WTC11 (cell line): ENCODE results near the gene MAP4K4. TPM values are rescaled to one million over a fixed set of nuclear protein-coding genes. Genes with fewer than 3 reads are reported as not detected.

Source experiments
- ATAC-seq: fragments of 200-7000 bp; cut with Tn5 transposase; 2 replicates; pipeline ENCODE4 v1.10.0; 2021; ENCODE audit warnings: mild to moderate bottlenecking, moderate library complexity
- CTCF ChIA-PET: fragments of 300-600 bp; sonication (Branson Sonifier 250); formaldehyde crosslinking; loops from one replicate; lab custom pipeline; 2021; ENCODE audit warnings: antibody characterized with exemption; lab: Charles Lee
- POLR2A ChIA-PET: fragments of 350-600 bp; sonication (Branson Sonifier 250); formaldehyde crosslinking; loops from one replicate; lab custom pipeline; 2021; ENCODE audit warnings: antibody characterized with exemption; lab: Charles Lee
- DNase-seq: peaks from one replicate; pipeline ENCODE4 v3.0.0; 2021; ENCODE audit warnings: low spot score
- H3K27ac Mint-ChIP-seq: 2 replicates; pipeline ENCODE4 v1.8.0; 2021; ENCODE audit warnings: mixed read lengths
- H3K27me3 Mint-ChIP-seq: 2 replicates; pipeline ENCODE4 v1.8.0; 2021; ENCODE audit warnings: low read depth, mild to moderate bottlenecking, moderate library complexity, mixed read lengths
- H3K36me3 Mint-ChIP-seq: 2 replicates; pipeline ENCODE4 v1.8.0; 2021; ENCODE audit warnings: mixed read lengths
- H3K4me1 Mint-ChIP-seq: 2 replicates; pipeline ENCODE4 v1.8.0; 2022; ENCODE audit warnings: mixed read lengths
- H3K4me3 Mint-ChIP-seq: 2 replicates; pipeline ENCODE4 v1.8.0; 2021; ENCODE audit warnings: mild to moderate bottlenecking, moderate library complexity, mixed read lengths
- H3K9me3 Mint-ChIP-seq: 2 replicates; pipeline ENCODE4 v1.8.0; 2021; ENCODE audit warnings: mixed read lengths
- AFF4 ChIP-seq: sonication (generic); formaldehyde crosslinking; IDR thresholded peaks from 2 replicates; pipeline ENCODE4 v1.8.1; 2023; ENCODE audit warnings: mild to moderate bottlenecking, missing genetic modification reagents, borderline replicate concordance
- AR ChIP-seq: fragments of 250-450 bp; sonication (Bioruptor Pico); IDR thresholded peaks from 2 replicates; pipeline ENCODE4 v1.9.0; 2021; ENCODE audit warnings: mild to moderate bottlenecking
- ARID4B ChIP-seq: sonication (generic); formaldehyde crosslinking; IDR thresholded peaks from 2 replicates; pipeline ENCODE4 v1.8.0; 2023; ENCODE audit warnings: missing genetic modification reagents, mild to moderate bottlenecking, borderline replicate concordance
- ATF2 ChIP-seq: sonication (generic); formaldehyde crosslinking; IDR thresholded peaks from 2 replicates; pipeline ENCODE4 v1.8.1; 2022; ENCODE audit warnings: low read depth, missing genetic modification reagents, borderline replicate concordance
- CTCF ChIP-seq: fragments of 200-600 bp; IDR thresholded peaks from 2 replicates; pipeline ENCODE4 v1.8.0; 2022; ENCODE audit warnings: antibody characterized with exemption
- ERG ChIP-seq: fragments of 250-450 bp; sonication (Bioruptor Pico); IDR thresholded peaks from 2 replicates; pipeline ENCODE4 v1.8.0; 2021; ENCODE audit warnings: mild to moderate bottlenecking
- ESRRA ChIP-seq: sonication (generic); formaldehyde crosslinking; IDR thresholded peaks from 2 replicates; pipeline ENCODE4 v1.8.1; 2022; ENCODE audit warnings: mild to moderate bottlenecking, missing genetic modification reagents, borderline replicate concordance
- HMGA2 ChIP-seq: fragments of 250-450 bp; sonication (Bioruptor Pico); IDR thresholded peaks from 2 replicates; pipeline ENCODE4 v1.4.0; 2021; ENCODE audit warnings: mild to moderate bottlenecking, moderate library complexity
- IRF1 ChIP-seq: sonication (generic); formaldehyde crosslinking; IDR thresholded peaks from 2 replicates; pipeline ENCODE4 v1.8.0; 2023; ENCODE audit warnings: missing genetic modification reagents
- JUN ChIP-seq: sonication (generic); formaldehyde crosslinking; IDR thresholded peaks from 2 replicates; pipeline ENCODE4 v1.8.0; 2023; ENCODE audit warnings: mild to moderate bottlenecking, missing genetic modification reagents
- MAX ChIP-seq: sonication (generic); formaldehyde crosslinking; IDR thresholded peaks from 2 replicates; pipeline ENCODE4 v1.8.0; 2022; ENCODE audit warnings: mild to moderate bottlenecking, missing genetic modification reagents
- NFE2L1 ChIP-seq: sonication (generic); formaldehyde crosslinking; IDR thresholded peaks from 2 replicates; pipeline ENCODE4 v1.8.1; 2023; ENCODE audit warnings: missing genetic modification reagents
- PRRX2 ChIP-seq: fragments of 250-450 bp; sonication (Bioruptor Pico); IDR thresholded peaks from 2 replicates; pipeline ENCODE4 v1.8.0; 2021; ENCODE audit warnings: mild to moderate bottlenecking
- RORB ChIP-seq: fragments of 250-450 bp; sonication (Bioruptor Pico); IDR thresholded peaks from 2 replicates; pipeline ENCODE4 v1.9.0; 2021; ENCODE audit warnings: mild to moderate bottlenecking
- TCF7 ChIP-seq: sonication (generic); formaldehyde crosslinking; IDR thresholded peaks from 2 replicates; pipeline ENCODE4 v1.8.0; 2022; ENCODE audit warnings: mild to moderate bottlenecking, low read depth, missing genetic modification reagents, moderate library complexity
- ZSCAN18 ChIP-seq: fragments of 250-450 bp; sonication (Bioruptor Pico); IDR thresholded peaks from 2 replicates; pipeline ENCODE4 v2.1.2; 2022; ENCODE audit warnings: mild to moderate bottlenecking, moderate library complexity
- total RNA-seq: library from RNA; stranded (reverse); gene quantifications from 3 replicates; pipeline ENCODE4 v1.2.3, GENCODE V29; 2021

Gene MAP4K4
- total RNA-seq, 1 experiment from 2014 or later = 112 TPM

GRCh38 chr2:101684313-101684712 is 13.2 kb upstream of the MAP4K4 start:
- CTCF ChIA-PET = no interaction called here
- TF ChIP-seq AFF4 (CRISPR knock-in tag) (no peak), RORB (CRISPR knock-in tag) (no peak), ATF2 (no peak), IRF1 (CRISPR knock-in tag) (no peak), ZSCAN18 (CRISPR knock-in tag) (no peak), CTCF (no peak), ARID4B (no peak), JUN (CRISPR knock-in tag) (no peak)
- TF ChIP-seq, all 79 proteins: peak for 0

GRCh38 chr2:101688261-101688660 is 9.2 kb upstream of the MAP4K4 start:
- POLR2A ChIA-PET = no interaction called here
- H3K9me3 Mint-ChIP-seq = no peaks in the 10 kb centered on the region
- ATAC-seq (no peak), DNase-seq (no peak)
- H3K36me3 Mint-ChIP-seq = no peaks in the 10 kb centered on the region
- H3K4me1 Mint-ChIP-seq = no peaks in the 10 kb centered on the region
- H3K27me3 Mint-ChIP-seq = no peaks in the 10 kb centered on the region
- CTCF ChIA-PET = interaction anchor here (1.7 kb wide), 1 partner anchor 38 kb away, joined by 4 read pairs; no protein-coding TSS in a partner anchor
- no peak overlapping the region for H3K4me3 Mint-ChIP-seq
- H3K27ac Mint-ChIP-seq = no peak overlapping the region
- no peak for TF ChIP-seq JUN (CRISPR knock-in tag)
- no peak for TF ChIP-seq ERG (CRISPR knock-in tag)
- no peak for TF ChIP-seq HMGA2 (CRISPR knock-in tag)
- no peak for TF ChIP-seq ESRRA (CRISPR knock-in tag)
- no peak for TF ChIP-seq PRRX2 (CRISPR knock-in tag)
- no peak for TF ChIP-seq TCF7 (CRISPR knock-in tag)
- TF ChIP-seq MAX (CRISPR knock-in tag) = no peak
- TF ChIP-seq AR (CRISPR knock-in tag) = no peak
- TF ChIP-seq NFE2L1 (CRISPR knock-in tag) = no peak

More at GRCh38 chr2:101684313-101684712, 13.2 kb upstream of the MAP4K4 start:
- DNase-seq = no peak
- Mint-ChIP-seq H3K4me1 (no peaks in the 10 kb centered on the region), H3K27ac (no peak overlapping the region), H3K36me3 (no peaks in the 10 kb centered on the region), H3K27me3 (no peaks in the 10 kb centered on the region; the same call in 1 of the 2 replicates), H3K9me3 (no peaks in the 10 kb centered on the region), H3K4me3 (no peak overlapping the region)
- POLR2A ChIA-PET = no interaction called here
- no peak for ATAC-seq
